Peyer's patch (tissue), 4 donors: ENCODE results near the gene RNU5D-1. TPM values are rescaled to one million over a fixed set of nuclear protein-coding genes. Genes with fewer than 3 reads are reported as not detected.
"Not testable (repeated sequence)": the region's sequence is repeated elsewhere in the genome, so short reads cannot be mapped to it uniquely, and the experiment has no call there.

Source experiments
- DNase-seq, 3 donors: peaks; one replicate each; pipeline ENCODE4 v3.0.0-alpha.2; 2017 to 2019
- H3K27ac ChIP-seq, 4 donors: fragments of 200-600 bp; sonication (generic); one replicate each; pipeline ENCODE4 v1.5.1; 2016 to 2019
- H3K27me3 ChIP-seq, 2 donors: fragments of 200-600 bp; sonication (generic); one replicate each; pipeline ENCODE4 v1.5.1; 2019
- H3K36me3 ChIP-seq, 3 donors: fragments of 200-600 bp; sonication (generic); one replicate each; pipeline ENCODE4 v1.5.1; 2016 to 2019
- H3K4me1 ChIP-seq, 4 donors: fragments of 200-600 bp; sonication (generic); one replicate each; pipeline ENCODE4 v1.5.1; 2016 to 2019
- H3K4me3 ChIP-seq, 4 donors: fragments of 200-600 bp; sonication (generic); 1 replicate in 3 of 4; 2 replicates in 1 of 4; pipeline ENCODE4 v1.5.1; 2016 to 2019; ENCODE audit warnings: mild to moderate bottlenecking in 1 of 4
- H3K9me3 ChIP-seq, 4 donors: fragments of 200-600 bp; sonication (generic); one replicate each; pipeline ENCODE4 v1.5.1; 2016 to 2019; ENCODE audit warnings: mild to moderate bottlenecking in 1 of 4
- CTCF ChIP-seq, 6 experiments: fragments of 450-650 bp in 4 of 6; fragments of 200-600 bp in 2 of 6; sonication (generic) in 1 of 6; IDR thresholded peaks; one replicate each; pipeline ENCODE4 v1.5.1; 2017 to 2019; ENCODE audit warnings: antibody characterized with exemption in 6 of 6, mild to moderate bottlenecking in 3 of 6, moderate library complexity in 1 of 6
- POLR2A ChIP-seq, 2 donors: fragments of 450-650 bp; IDR thresholded peaks; one replicate each; pipeline ENCODE4 v1.5.1; 2017; ENCODE audit warnings: antibody characterized with exemption in 2 of 2, mild to moderate bottlenecking in 2 of 2, moderate library complexity in 2 of 2
- total RNA-seq, 4 donors: library from RNA; depleted of rRNA; stranded (reverse); fragments of >200 nt; gene quantifications; one replicate each; pipeline ENCODE4 v1.1.0, GENCODE V29; 2016

Gene RNU5D-1
- total RNA-seq, 4 donors from 2014 or later = not detected

GRCh38 chr1:44739307-44740178, 8.6 kb upstream of the RNU5D-1 start, which contains the start of gene KIF2C:
Gene KIF2C, plus strand, starts transcription at chr1:44739837. Its CDS starts 96 bp downstream, at chr1:44739933.
- peak within 1 kb of the TSS; percentile 80 to 84 (median 83) for H3K27ac ChIP-seq
- DNase-seq = peak; percentile 95 to 98 (median 96)

GRCh38 chr1:44738953-44739306, 8.0 kb upstream of the RNU5D-1 start:
- DNase-seq, H3K36me3 ChIP-seq, H3K4me1 ChIP-seq, H3K9me3 ChIP-seq, H3K27me3 ChIP-seq: not testable (repeated sequence)
- peak overlapping the region; percentile 53 to 60 (median 56) for H3K4me3 ChIP-seq
- H3K27ac ChIP-seq = peak overlapping the region; percentile 80 to 84 (median 83)

More at GRCh38 chr1:44739307-44740178, 8.6 kb upstream of the RNU5D-1 start, which contains the start of gene KIF2C:
- H3K36me3 ChIP-seq = no peaks in the 10 kb centered on the region
- peaks cover 0 to 9% (median 6%) of the 10 kb centered on the region in 4 donors for H3K4me1 ChIP-seq
- no peaks in the 10 kb centered on the region for H3K27me3 ChIP-seq
- TF ChIP-seq POLR2A (IDR thresholded peaks at IDR 0.05) = peak; percentile 48 to 73
- TF ChIP-seq CTCF (IDR thresholded peaks at IDR 0.05) = peak in 1 of 6 experiments; percentile 21
- peak within 1 kb of the TSS; percentile 53 to 60 (median 56) for H3K4me3 ChIP-seq
- no peaks in the 10 kb centered on the region for H3K9me3 ChIP-seq

GRCh38 chr1:44735992-44736391, 5.0 kb upstream of the RNU5D-1 start:
- Histone ChIP-seq H3K27ac (no peak overlapping the region), H3K4me1 (peaks cover 0 to 15% (median 8%) of the 10 kb centered on the region in 4 donors), H3K27me3 (no peaks in the 10 kb centered on the region), H3K9me3 (no peaks in the 10 kb centered on the region), H3K4me3 (no peak overlapping the region), H3K36me3 (no peaks in the 10 kb centered on the region)
- TF ChIP-seq CTCF (IDR thresholded peaks at IDR 0.05) (no peak), POLR2A (IDR thresholded peaks at IDR 0.05) (no peak)
- DNase-seq = no peak

GRCh38 chr1:44733784-44734183, 2.8 kb upstream of the RNU5D-1 start:
- H3K27ac ChIP-seq = peak overlapping the region in 1 of 4 donors; percentile 25
- H3K36me3 ChIP-seq = no peaks in the 10 kb centered on the region
- no peak overlapping the region for H3K4me3 ChIP-seq
- peaks cover 0 to 10% (median 2%) of the 10 kb centered on the region in 4 donors for H3K4me1 ChIP-seq
- H3K9me3 ChIP-seq = no peaks in the 10 kb centered on the region
- no peak for DNase-seq
- TF ChIP-seq CTCF (IDR thresholded peaks at IDR 0.05) (no peak), POLR2A (IDR thresholded peaks at IDR 0.05) (no peak)
- no peaks in the 10 kb centered on the region for H3K27me3 ChIP-seq

GRCh38 chr1:44733365-44733764, 2.4 kb upstream of the RNU5D-1 start:
- Histone ChIP-seq H3K4me3 (no peak overlapping the region), H3K27ac (peak overlapping the region in 1 of 4 donors; percentile 25), H3K36me3 (no peaks in the 10 kb centered on the region), H3K9me3 (no peaks in the 10 kb centered on the region), H3K4me1 (peaks cover 0 to 10% (median 2%) of the 10 kb centered on the region in 4 donors), H3K27me3 (no peaks in the 10 kb centered on the region)
- DNase-seq = no peak
- no peak for TF ChIP-seq CTCF (IDR thresholded peaks at IDR 0.05)
- TF ChIP-seq POLR2A (IDR thresholded peaks at IDR 0.05) = no peak
